Hepatocyte (in vitro differentiated cells): ENCODE measurements around the gene TRUB1. TPM values are rescaled to one million over a fixed set of nuclear protein-coding genes. Genes with fewer than 3 reads are reported as not detected.

Experiments
- DNase-seq: peaks from one replicate; pipeline ENCODE4 v3.0.0-alpha.2; 2016; ENCODE audit warnings: low spot score
- H2AFZ ChIP-seq: fragments of 200-600 bp; sonication (generic); 2 replicates; pipeline ENCODE4 v1.6.0; 2016; ENCODE audit warnings: antibody characterized with exemption, mild to moderate bottlenecking
- H3K27ac ChIP-seq: fragments of 200-600 bp; sonication (generic); 2 replicates; pipeline ENCODE4 v1.5.1; 2016; ENCODE audit warnings: mild to moderate bottlenecking
- H3K27me3 ChIP-seq: fragments of 200-600 bp; sonication (generic); 2 replicates; pipeline ENCODE4 v1.6.1; 2016
- H3K36me3 ChIP-seq: fragments of 200-600 bp; sonication (generic); replicated peaks from 2 replicates; pipeline ENCODE4 v1.5.1; 2016; ENCODE audit warnings: low read depth; ENCODE audit not compliant: insufficient read depth
- H3K4me1 ChIP-seq: fragments of 200-600 bp; sonication (generic); 2 replicates; pipeline ENCODE4 v1.5.1; 2016; ENCODE audit warnings: mild to moderate bottlenecking, moderate library complexity; ENCODE audit not compliant: insufficient read depth
- H3K4me2 ChIP-seq: fragments of 200-600 bp; sonication (generic); 2 replicates; pipeline ENCODE4 v1.6.0; 2016
- H3K4me3 ChIP-seq: fragments of 200-600 bp; sonication (generic); 2 replicates; pipeline ENCODE4 v1.5.1; 2016; ENCODE audit warnings: mild to moderate bottlenecking
- H3K79me2 ChIP-seq: fragments of 200-600 bp; sonication (generic); 2 replicates; pipeline ENCODE4 v1.6.0; 2017; ENCODE audit warnings: mild to moderate bottlenecking
- H3K9me2 ChIP-seq: fragments of 200-600 bp; sonication (generic); replicated peaks from 2 replicates; pipeline ENCODE4 v1.6.0; 2017; ENCODE audit warnings: mild to moderate bottlenecking; ENCODE audit not compliant: insufficient read depth
- H3K9me3 ChIP-seq: fragments of 200-600 bp; sonication (generic); 2 replicates; pipeline ENCODE4 v1.5.1; 2016; ENCODE audit warnings: low read depth, mild to moderate bottlenecking
- H4K20me1 ChIP-seq: fragments of 200-600 bp; sonication (generic); 2 replicates; pipeline ENCODE4 v1.6.0; 2016; ENCODE audit warnings: mild to moderate bottlenecking; ENCODE audit not compliant: insufficient read depth, poor library complexity, severe bottlenecking
- CTCF ChIP-seq: fragments of 200-600 bp; sonication (generic); IDR thresholded peaks from 2 replicates; pipeline ENCODE4 v1.5.1; 2016; ENCODE audit warnings: antibody characterized with exemption, mild to moderate bottlenecking; ENCODE audit not compliant: poor library complexity
- EZH2 ChIP-seq: fragments of 200-600 bp; sonication (generic); IDR thresholded peaks from 2 replicates; pipeline ENCODE4 v1.6.1; 2016; ENCODE audit warnings: antibody characterized with exemption, mild to moderate bottlenecking, borderline replicate concordance
- EZH2phosphoT487 ChIP-seq: fragments of 200-600 bp; sonication (generic); IDR thresholded peaks from one replicate; pipeline ENCODE4 v1.6.1; 2018; ENCODE audit warnings: antibody characterized with exemption, mild to moderate bottlenecking, low read depth, moderate library complexity; ENCODE audit not compliant: unreplicated experiment, severe bottlenecking
- WGBS: methylation state at CpG from one replicate; pipeline ENCODE4 v1.1.6; 2016; ENCODE audit warnings: low lambda C conversion rate; ENCODE audit errors: missing lambda C conversion rate; 5-methylcytosine and 5-hydroxymethylcytosine counted together
- polyA plus RNA-seq: library from polyadenylated mRNA; unstranded; fragments of >200 nt; fragmentation: Nextera tagmentation; extraction: Ambion mirVana; gene quantifications from 2 replicates; pipeline ENCODE4 v1.2.1, GENCODE V29; 2016
- total RNA-seq: library from RNA; depleted of rRNA; stranded (reverse); fragments of >200 nt; gene quantifications from 2 replicates; pipeline ENCODE4 v1.2.3, GENCODE V29; 2014

Gene TRUB1
- total and polyA plus RNA-seq, 2 experiments from 2014 or later: 12.0 to 29.0 TPM

GRCh38 chr10:115001506-115002381 lies 63.7 kb downstream of the TRUB1 start:
- H3K79me2 ChIP-seq: no peaks in the 10 kb centered on the region
- no peaks in the 10 kb centered on the region for H3K9me3 ChIP-seq
- H3K4me3 ChIP-seq: no peak overlapping the region
- H3K9me2 ChIP-seq: no peaks in the 10 kb centered on the region
- no peak overlapping the region for H3K4me2 ChIP-seq
- no peak overlapping the region for H3K27ac ChIP-seq
- H3K36me3 ChIP-seq: no peaks in the 10 kb centered on the region
- no peak overlapping the region for H2AFZ ChIP-seq
- no peak for DNase-seq
- no peaks in the 10 kb centered on the region for H4K20me1 ChIP-seq
- 77% methylated on average over 13 of the region's 13 CpGs for WGBS
- no peaks in the 10 kb centered on the region for H3K4me1 ChIP-seq
- no peaks in the 10 kb centered on the region for H3K27me3 ChIP-seq
- no peak for TF ChIP-seq EZH2phosphoT487
- no peak for TF ChIP-seq EZH2
- TF ChIP-seq CTCF: no peak

GRCh38 chr10:115003396-115003795 lies 65.4 kb downstream of the TRUB1 start:
- no peak overlapping the region for H2AFZ ChIP-seq
- WGBS: 94% methylated on average over 2 of the region's 2 CpGs

GRCh38 chr10:115004236-115004862 lies 66.4 kb downstream of the TRUB1 start:
- Histone ChIP-seq H3K36me3 (no peaks in the 10 kb centered on the region), H4K20me1 (no peaks in the 10 kb centered on the region), H3K4me1 (no peaks in the 10 kb centered on the region), H3K79me2 (no peaks in the 10 kb centered on the region), H3K27me3 (no peaks in the 10 kb centered on the region), H3K27ac (no peak overlapping the region), H3K4me3 (no peak overlapping the region), H3K9me2 (no peaks in the 10 kb centered on the region), H3K4me2 (no peak overlapping the region), H3K9me3 (no peaks in the 10 kb centered on the region), H2AFZ (no peak overlapping the region)
- TF ChIP-seq CTCF: no peak
- no peak for TF ChIP-seq EZH2phosphoT487
- TF ChIP-seq EZH2: no peak
- DNase-seq: no peak
- 91% methylated on average over 2 of the region's 3 CpGs for WGBS

More at GRCh38 chr10:115003396-115003795, 65.4 kb downstream of the TRUB1 start:
- Histone ChIP-seq H3K36me3 (no peaks in the 10 kb centered on the region), H3K4me2 (no peak overlapping the region), H3K9me3 (no peaks in the 10 kb centered on the region), H3K9me2 (no peaks in the 10 kb centered on the region), H3K27ac (no peak overlapping the region), H3K4me1 (no peaks in the 10 kb centered on the region), H3K79me2 (no peaks in the 10 kb centered on the region), H3K4me3 (no peak overlapping the region), H3K27me3 (no peaks in the 10 kb centered on the region), H4K20me1 (no peaks in the 10 kb centered on the region)
- TF ChIP-seq EZH2phosphoT487 (no peak), CTCF (no peak), EZH2 (no peak)
- DNase-seq: no peak
